A673 (cell line): Measurements from ENCODE around the gene CCDC14. TPM values are rescaled to one million over a fixed set of nuclear protein-coding genes. Genes with fewer than 3 reads are reported as not detected.

ENCODE experiments used
- BruUV-seq: library from RNA; stranded (reverse); fragments of 400-500 nt; replicated peaks from 2 replicates; lab custom pipeline; 2021; lab: Mats Ljungman, UMichigan
- CTCF ChIA-PET: fragments of 300-600 bp; sonication (Branson Sonifier 250); formaldehyde crosslinking; loops from one replicate; lab custom pipeline; 2022; ENCODE audit warnings: antibody characterized with exemption; lab: Charles Lee
- POLR2A ChIA-PET: fragments of 300-600 bp; sonication (Branson Sonifier 250); formaldehyde crosslinking; loops from one replicate; lab custom pipeline; 2022; ENCODE audit warnings: antibody characterized with exemption; ENCODE audit not compliant: low non-redundant PET; lab: Charles Lee
- DNase-seq: peaks from one replicate; pipeline ENCODE4 v3.0.0-alpha.2; 2015; ENCODE audit warnings: low spot score
- H3K27ac ChIP-seq: fragments of 200-600 bp; sonication (generic); 2 replicates; pipeline ENCODE4 v1.5.1; 2016; ENCODE audit warnings: mixed run types, low read depth, mild to moderate bottlenecking, mixed read lengths, antibody characterized with exemption, low read length; ENCODE audit not compliant: poor library complexity, severe bottlenecking
- H3K27me3 ChIP-seq: fragments of 200-600 bp; sonication (generic); replicated peaks from 2 replicates; pipeline ENCODE4 v1.6.1; 2017; ENCODE audit warnings: mixed run types, low read depth, mild to moderate bottlenecking, mixed read lengths, antibody characterized with exemption, low read length; ENCODE audit not compliant: insufficient read depth, poor library complexity
- H3K36me3 ChIP-seq: fragments of 200-600 bp; sonication (generic); 2 replicates; pipeline ENCODE4 v1.6.1; 2016; ENCODE audit warnings: mixed run types, mild to moderate bottlenecking, mixed read lengths, antibody characterized with exemption, low read length; ENCODE audit not compliant: insufficient read depth, poor library complexity, severe bottlenecking
- H3K4me1 ChIP-seq: fragments of 200-600 bp; sonication (generic); 2 replicates; pipeline ENCODE4 v1.6.1; 2017; ENCODE audit warnings: mixed run types, mild to moderate bottlenecking, mixed read lengths, antibody characterized with exemption, low read length; ENCODE audit not compliant: insufficient read depth, poor library complexity, severe bottlenecking
- H3K4me3 ChIP-seq: fragments of 200-600 bp; sonication (generic); 2 replicates; pipeline ENCODE4 v1.5.1; 2016; ENCODE audit warnings: low read depth, mixed run types, mild to moderate bottlenecking, mixed read lengths, low read length; ENCODE audit not compliant: poor library complexity, severe bottlenecking
- H3K9me3 ChIP-seq: fragments of 200-600 bp; sonication (generic); 2 replicates; pipeline ENCODE4 v1.6.1; 2016; ENCODE audit warnings: mixed run types, low read depth, mild to moderate bottlenecking, mixed read lengths, antibody characterized with exemption, low read length; ENCODE audit not compliant: poor library complexity, severe bottlenecking
- EZH2 ChIP-seq: fragments of 200-600 bp; sonication (generic); IDR thresholded peaks from 2 replicates; pipeline ENCODE4 v1.6.1; 2017; ENCODE audit warnings: borderline replicate concordance, low read depth, mild to moderate bottlenecking, mixed read lengths, antibody characterized with exemption, low read length; ENCODE audit not compliant: poor library complexity, severe bottlenecking
- intact Hi-C: fragments of 100-400 bp; cut with micrococcal nuclease; formaldehyde crosslinking; loops from one replicate; pipeline ENCODE4 v1.10.0; 2022; ENCODE audit not compliant: unreplicated experiment
- total RNA-seq: library from RNA; stranded (reverse); gene quantifications from 2 replicates; pipeline ENCODE4 v1.2.3, GENCODE V29; 2021
- TF ChIP-seq, protein P1 (sequence below): fragments of 300-800, 200-600 bp; sonication (generic); conservative IDR thresholded peaks from 2 replicates; pipeline ENCODE4 v1.5.1; 2017; ENCODE audit warnings: low read depth, mild to moderate bottlenecking, antibody characterized with exemption, low read length, moderate library complexity, mixed read lengths

CCDC14 gene
- total RNA-seq, 1 experiment from 2014 or later, result 81.2 TPM

DNA sequence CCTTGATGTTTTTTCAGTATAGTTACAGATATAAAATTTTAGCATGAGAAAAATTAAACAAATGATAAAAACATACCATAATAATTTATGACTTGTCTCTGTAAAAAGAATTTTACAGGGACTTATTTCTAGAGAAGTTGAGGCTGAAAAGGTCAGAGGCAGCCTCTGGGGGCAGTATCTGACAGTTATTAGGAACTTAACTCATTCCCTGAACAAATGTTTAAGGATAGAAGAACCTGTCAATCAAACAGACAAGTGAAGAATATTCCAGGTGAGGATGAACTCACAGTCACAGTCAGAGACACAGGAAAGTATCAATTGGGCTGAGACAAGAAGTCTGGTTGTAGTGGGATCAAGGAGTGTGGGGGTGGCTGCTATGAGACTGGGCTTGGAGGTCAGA lies 84.2 kb downstream of the CCDC14 start:
- POLR2A ChIA-PET, result no interaction called here
- intact Hi-C loops, result no loop called here
- H3K4me1 ChIP-seq, result no peaks in the 10 kb centered on the region
- no peak overlapping the region for H3K4me3 ChIP-seq
- H3K27ac ChIP-seq, result no peak overlapping the region
- TF ChIP-seq EZH2, result no peak
- TF ChIP-seq, protein P1, sequence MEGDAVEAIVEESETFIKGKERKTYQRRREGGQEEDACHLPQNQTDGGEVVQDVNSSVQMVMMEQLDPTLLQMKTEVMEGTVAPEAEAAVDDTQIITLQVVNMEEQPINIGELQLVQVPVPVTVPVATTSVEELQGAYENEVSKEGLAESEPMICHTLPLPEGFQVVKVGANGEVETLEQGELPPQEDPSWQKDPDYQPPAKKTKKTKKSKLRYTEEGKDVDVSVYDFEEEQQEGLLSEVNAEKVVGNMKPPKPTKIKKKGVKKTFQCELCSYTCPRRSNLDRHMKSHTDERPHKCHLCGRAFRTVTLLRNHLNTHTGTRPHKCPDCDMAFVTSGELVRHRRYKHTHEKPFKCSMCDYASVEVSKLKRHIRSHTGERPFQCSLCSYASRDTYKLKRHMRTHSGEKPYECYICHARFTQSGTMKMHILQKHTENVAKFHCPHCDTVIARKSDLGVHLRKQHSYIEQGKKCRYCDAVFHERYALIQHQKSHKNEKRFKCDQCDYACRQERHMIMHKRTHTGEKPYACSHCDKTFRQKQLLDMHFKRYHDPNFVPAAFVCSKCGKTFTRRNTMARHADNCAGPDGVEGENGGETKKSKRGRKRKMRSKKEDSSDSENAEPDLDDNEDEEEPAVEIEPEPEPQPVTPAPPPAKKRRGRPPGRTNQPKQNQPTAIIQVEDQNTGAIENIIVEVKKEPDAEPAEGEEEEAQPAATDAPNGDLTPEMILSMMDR, result peak; percentile 46
- no peaks in the 10 kb centered on the region for H3K36me3 ChIP-seq
- CTCF ChIA-PET, result no interaction called here
- H3K9me3 ChIP-seq, result no peaks in the 10 kb centered on the region
- DNase-seq, result no peak
- BruUV-seq, result no TSS peak
- no peaks in the 10 kb centered on the region for H3K27me3 ChIP-seq

DNA sequence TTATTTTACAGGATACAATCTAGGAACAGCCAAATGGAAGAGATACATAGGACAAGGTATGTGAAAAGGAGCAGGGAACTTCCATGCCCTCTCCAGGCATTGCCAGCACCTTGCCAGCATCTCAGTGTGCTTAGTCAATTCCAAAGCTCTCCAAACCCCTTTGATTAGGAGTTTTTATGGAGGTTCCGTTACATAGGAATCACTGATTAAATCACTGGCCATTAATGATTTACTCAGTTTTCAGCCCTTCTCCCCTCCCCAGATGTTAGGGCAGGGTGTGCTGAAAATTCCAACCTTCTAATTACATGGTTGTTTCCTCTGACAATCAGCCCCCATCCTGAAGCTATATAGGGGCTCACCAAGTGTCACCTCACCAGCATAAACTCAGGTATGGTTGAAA lies 88.4 kb downstream of the CCDC14 start:
- no peaks in the 10 kb centered on the region for H3K27me3 ChIP-seq
- no peak overlapping the region for H3K4me3 ChIP-seq
- ChIA-PET CTCF (interaction anchor here (0.5 kb wide), 1 partner anchor 220 kb away, joined by 3 read pairs; no protein-coding TSS in a partner anchor), POLR2A (no interaction called here)
- no peaks in the 10 kb centered on the region for H3K4me1 ChIP-seq
- H3K27ac ChIP-seq, result no peak overlapping the region
- DNase-seq, result no peak
- no TSS peak for BruUV-seq
- intact Hi-C loops, result no loop called here
- no peaks in the 10 kb centered on the region for H3K36me3 ChIP-seq
- H3K9me3 ChIP-seq, result no peaks in the 10 kb centered on the region
- TF ChIP-seq, protein P1, result no peak
- no peak for TF ChIP-seq EZH2

DNA sequence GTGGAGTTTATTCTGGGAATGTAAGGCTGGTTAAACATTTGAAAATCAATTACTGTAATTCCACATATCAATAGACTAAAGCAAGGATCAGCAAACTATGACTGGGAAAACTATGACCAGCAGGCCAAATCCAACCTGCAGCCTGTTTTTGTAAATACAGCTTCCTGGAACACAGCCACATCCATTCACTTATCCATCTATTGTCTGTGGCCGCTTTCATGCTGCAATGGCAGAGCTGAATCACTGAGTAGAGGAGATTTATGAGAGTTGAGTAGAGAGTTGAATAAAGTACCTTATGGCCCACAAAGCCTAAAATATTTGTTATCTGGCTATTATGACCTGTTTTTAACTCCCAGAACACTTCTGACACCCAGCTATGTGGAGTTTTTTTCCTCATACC lies 89.1 kb downstream of the CCDC14 start:
- no TSS peak for BruUV-seq
- DNase-seq, result peak; percentile 45
- intact Hi-C loops, result no loop called here
- H3K27me3 ChIP-seq, result no peaks in the 10 kb centered on the region
- no peak overlapping the region for H3K27ac ChIP-seq
- POLR2A ChIA-PET, result no interaction called here
- CTCF ChIA-PET, result interaction anchor here (0.5 kb wide), 1 partner anchor 220 kb away, joined by 3 read pairs; no protein-coding TSS in a partner anchor
- H3K4me1 ChIP-seq, result no peaks in the 10 kb centered on the region
- no peak overlapping the region for H3K4me3 ChIP-seq
- H3K36me3 ChIP-seq, result no peaks in the 10 kb centered on the region
- no peak for TF ChIP-seq EZH2
- TF ChIP-seq, protein P1, result no peak
- H3K9me3 ChIP-seq, result no peaks in the 10 kb centered on the region
